Caco-2 (cell line): ENCODE results near the gene PIBF1. TPM values are rescaled to one million over a fixed set of nuclear protein-coding genes. Genes with fewer than 3 reads are reported as not detected.

Experiments
- BruUV-seq: library from RNA; stranded (reverse); fragments of 400-500 nt; replicated peaks from 2 replicates; lab custom pipeline; 2021; lab: Mats Ljungman, UMichigan
- CTCF ChIA-PET: fragments of 300-600 bp; sonication (Branson Sonifier 250); formaldehyde crosslinking; loops from one replicate; lab custom pipeline; 2022; ENCODE audit warnings: antibody characterized with exemption; lab: Charles Lee
- POLR2A ChIA-PET: fragments of 300-600 bp; sonication (Branson Sonifier 250); formaldehyde crosslinking; loops from one replicate; lab custom pipeline; 2022; ENCODE audit warnings: antibody characterized with exemption; lab: Charles Lee
- DNase-seq, 2 experiments: peaks; one replicate each; pipeline versions ENCODE4 v3.0.0 to v3.0.0-alpha.2; 2020 to 2022
- H3K27me3 ChIP-seq: replicated peaks from 2 replicates; pipeline ENCODE4 v1.6.0; 2011; ENCODE audit warnings: low read length; ENCODE audit not compliant: control insufficient read depth, insufficient read depth
- H3K36me3 ChIP-seq: 2 replicates; pipeline ENCODE4 v1.5.1; 2011; ENCODE audit warnings: low read length; ENCODE audit not compliant: control insufficient read depth, insufficient read depth
- H3K4me1 ChIP-seq: fragments of 250-450 bp; sonication (Bioruptor Pico); 2 replicates; pipeline ENCODE4 v1.5.1; 2020; ENCODE audit warnings: mild to moderate bottlenecking
- H3K4me3 ChIP-seq: 2 replicates; pipeline ENCODE4 v1.5.1; 2011; ENCODE audit warnings: low read depth, mild to moderate bottlenecking, control low read depth, low read length
- H3K9me3 ChIP-seq: fragments of 250-450 bp; sonication (Bioruptor Pico); 2 replicates; pipeline ENCODE4 v1.5.1; 2020; ENCODE audit warnings: mild to moderate bottlenecking, moderate library complexity
- H3K27ac Mint-ChIP-seq: one replicate; pipeline ENCODE4 v1.8.0; 2022; ENCODE audit warnings: mixed read lengths; ENCODE audit not compliant: unreplicated experiment
- H3K27me3 Mint-ChIP-seq: one replicate; pipeline ENCODE4 v1.8.0; 2022; ENCODE audit warnings: mixed read lengths; ENCODE audit not compliant: insufficient read depth, unreplicated experiment
- H3K36me3 Mint-ChIP-seq: one replicate; pipeline ENCODE4 v1.8.0; 2022; ENCODE audit warnings: mild to moderate bottlenecking, mixed read lengths; ENCODE audit not compliant: insufficient read depth, unreplicated experiment
- H3K4me1 Mint-ChIP-seq: one replicate; pipeline ENCODE4 v1.8.0; 2022; ENCODE audit warnings: low read depth, mixed read lengths; ENCODE audit not compliant: unreplicated experiment
- H3K4me3 Mint-ChIP-seq: one replicate; pipeline ENCODE4 v1.8.0; 2022; ENCODE audit warnings: mild to moderate bottlenecking, moderate library complexity, mixed read lengths; ENCODE audit not compliant: unreplicated experiment
- H3K9me3 Mint-ChIP-seq: one replicate; pipeline ENCODE4 v1.8.0; 2022; ENCODE audit warnings: mixed read lengths; ENCODE audit not compliant: unreplicated experiment
- CTCF ChIP-seq, 2 experiments: fragments of 200-600 bp in 1 of 2; IDR thresholded peaks; 1 replicate in 1 of 2; 2 replicates in 1 of 2; pipeline versions ENCODE4 v1.5.1 to v1.8.0; 2011 to 2022; ENCODE audit warnings: antibody characterized with exemption in 1 of 2, control low read depth in 1 of 2, inconsistent platforms in 1 of 2, low read depth in 1 of 2, low read length in 1 of 2, mild to moderate bottlenecking in 1 of 2, moderate library complexity in 1 of 2; ENCODE audit not compliant: insufficient read depth in 1 of 2, severe bottlenecking in 1 of 2, unreplicated experiment in 1 of 2
- intact Hi-C: fragments of 100-400 bp; cut with micrococcal nuclease; formaldehyde crosslinking; loops from one replicate; pipeline ENCODE4 v1.10.0; 2022; ENCODE audit not compliant: unreplicated experiment
- total RNA-seq: library from RNA; stranded (reverse); gene quantifications from 2 replicates; pipeline ENCODE4 v1.2.3, GENCODE V29; 2022

PIBF1 gene
- total RNA-seq, 1 experiment from 2014 or later = 13.4 TPM

GRCh38 chr13:72868229-72868628 lies 86.3 kb downstream of the PIBF1 start:
- no peak for TF ChIP-seq CTCF (IDR thresholded peaks at IDR 0.05; ENCODE audit: insufficient read depth in 1 of 2, low read depth in 1 of 2, low read length in 1 of 2, severe bottlenecking in 1 of 2, unreplicated experiment in 1 of 2)
- Mint-ChIP-seq H3K27me3 (no peaks in the 10 kb centered on the region), H3K27ac (no peak overlapping the region), H3K9me3 (no peaks in the 10 kb centered on the region), H3K36me3 (no peaks in the 10 kb centered on the region), H3K4me3 (no peak overlapping the region), H3K4me1 (no peaks in the 10 kb centered on the region)
- no peak for DNase-seq
- peaks cover 1% of the 10 kb centered on the region; the same call in 1 of the 2 replicates for H3K36me3 ChIP-seq
- H3K4me3 ChIP-seq = no peak overlapping the region
- no peaks in the 10 kb centered on the region for H3K4me1 ChIP-seq
- no peaks in the 10 kb centered on the region for H3K27me3 ChIP-seq
- intact Hi-C loops = no loop called here
- no TSS peak for BruUV-seq
- H3K9me3 ChIP-seq = no peaks in the 10 kb centered on the region
- CTCF ChIA-PET = no interaction called here
- POLR2A ChIA-PET = no interaction called here

- Histone ChIP-seq H3K9me3 (no peaks in the 10 kb centered on the region), H3K4me1 (no peaks in the 10 kb centered on the region), H3K36me3 (no peaks in the 10 kb centered on the region), H3K4me3 (no peak overlapping the region), H3K27me3 (no peaks in the 10 kb centered on the region)
- no TSS peak for BruUV-seq
- no peaks in the 10 kb centered on the region for H3K27me3 Mint-ChIP-seq
- no peaks in the 10 kb centered on the region for H3K4me1 Mint-ChIP-seq
- H3K36me3 Mint-ChIP-seq = no peaks in the 10 kb centered on the region
- H3K4me3 Mint-ChIP-seq = no peak overlapping the region
- no peaks in the 10 kb centered on the region for H3K9me3 Mint-ChIP-seq
- CTCF ChIA-PET = no interaction called here
- POLR2A ChIA-PET = no interaction called here
- intact Hi-C loops = no loop called here
- TF ChIP-seq CTCF (IDR thresholded peaks at IDR 0.05; ENCODE audit: insufficient read depth in 1 of 2, low read depth in 1 of 2, low read length in 1 of 2, severe bottlenecking in 1 of 2, unreplicated experiment in 1 of 2) = no peak
- no peak for DNase-seq
- no peak overlapping the region for H3K27ac Mint-ChIP-seq
Measured at GRCh38 chr13:72875233-72875632, 93.3 kb downstream of the PIBF1 start.

- Mint-ChIP-seq H3K4me3 (no peak overlapping the region), H3K27ac (no peak overlapping the region), H3K9me3 (peaks cover 10% of the 10 kb centered on the region), H3K36me3 (no peaks in the 10 kb centered on the region), H3K27me3 (no peaks in the 10 kb centered on the region), H3K4me1 (no peaks in the 10 kb centered on the region)
- intact Hi-C loops = no loop called here
- POLR2A ChIA-PET = no interaction called here
- TF ChIP-seq CTCF (IDR thresholded peaks at IDR 0.05; ENCODE audit: insufficient read depth in 1 of 2, low read depth in 1 of 2, low read length in 1 of 2, severe bottlenecking in 1 of 2, unreplicated experiment in 1 of 2) = no peak
- DNase-seq = no peak
- CTCF ChIA-PET = no interaction called here
- Histone ChIP-seq H3K4me1 (no peaks in the 10 kb centered on the region), H3K27me3 (no peaks in the 10 kb centered on the region), H3K4me3 (no peak overlapping the region), H3K9me3 (no peaks in the 10 kb centered on the region), H3K36me3 (no peaks in the 10 kb centered on the region)
- BruUV-seq = no TSS peak
Measured at GRCh38 chr13:72884101-72884500, 102.2 kb downstream of the PIBF1 start.
